Activated B cell treated with CpG ODN at 0.5 μM for 24 hours (primary cell): Measurements from ENCODE around the gene RGS4. TPM values are rescaled to one million over a fixed set of nuclear protein-coding genes. Genes with fewer than 3 reads are reported as not detected.

Experiments used
- ATAC-seq: fragments of 200-7000 bp; cut with Tn5 transposase; one replicate; pipeline ENCODE4 v1.10.0; 2021; ENCODE audit warnings: low read depth, mild to moderate bottlenecking, moderate library complexity
- CTCF ChIA-PET: fragments of 350-600 bp; sonication (Branson Sonifier 250); formaldehyde crosslinking; loops from one replicate; lab custom pipeline; 2021; ENCODE audit warnings: antibody characterized with exemption; lab: Charles Lee
- POLR2A ChIA-PET: fragments of 350-600 bp; sonication (Branson Sonifier 250); formaldehyde crosslinking; loops from one replicate; lab custom pipeline; 2021; ENCODE audit warnings: antibody characterized with exemption; lab: Charles Lee
- DNase-seq: peaks from one replicate; pipeline ENCODE4 v3.0.0; 2022
- H3K27ac Mint-ChIP-seq: one replicate; pipeline ENCODE4 v1.8.0; 2020; ENCODE audit warnings: mixed read lengths
- H3K27me3 Mint-ChIP-seq: one replicate; pipeline ENCODE4 v1.8.0; 2021; ENCODE audit warnings: mixed read lengths
- H3K36me3 Mint-ChIP-seq: one replicate; pipeline ENCODE4 v1.8.0; 2021; ENCODE audit warnings: low read depth, mixed read lengths
- H3K4me1 Mint-ChIP-seq: one replicate; pipeline ENCODE4 v1.8.0; 2021; ENCODE audit warnings: mixed read lengths
- H3K4me3 Mint-ChIP-seq: one replicate; pipeline ENCODE4 v1.8.0; 2020; ENCODE audit warnings: mild to moderate bottlenecking, mixed read lengths
- H3K9me3 Mint-ChIP-seq: one replicate; pipeline ENCODE4 v1.8.0; 2020; ENCODE audit warnings: mixed read lengths
- intact Hi-C: fragments of 100-400 bp; cut with micrococcal nuclease; formaldehyde crosslinking; loops from one replicate; pipeline ENCODE4 v1.15.1; 2024
- total RNA-seq: library from RNA; stranded (reverse); gene quantifications from 2 replicates; pipeline ENCODE4 v1.2.3, GENCODE V29; 2022
- TF ChIP-seq, protein P1 (sequence below): fragments of 200-600 bp; IDR thresholded peaks from one replicate; pipeline ENCODE4 v1.8.0; 2022; ENCODE audit warnings: antibody characterized with exemption, mild to moderate bottlenecking

The RGS4 gene
- total RNA-seq, 1 donor from 2014 or later = not detected

DNA sequence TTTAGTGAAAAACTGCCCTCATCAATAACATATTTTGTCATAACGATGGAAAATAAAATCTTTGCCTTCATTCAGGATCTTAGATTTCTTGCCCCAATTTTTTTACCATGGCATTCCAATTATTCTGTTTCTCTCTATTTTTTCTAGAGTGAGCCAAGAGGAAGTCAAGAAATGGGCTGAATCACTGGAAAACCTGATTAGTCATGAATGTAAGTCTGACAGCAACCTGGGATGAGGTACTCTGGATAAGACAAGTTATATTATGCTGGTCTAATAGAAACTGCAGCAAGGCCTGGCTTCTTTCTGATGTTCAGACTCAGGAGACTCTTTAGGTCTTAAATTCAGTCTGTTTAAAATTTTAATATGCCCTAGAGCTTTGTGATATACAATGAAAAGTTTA is 3.5 kb downstream of the RGS4 start:
- POLR2A ChIA-PET = no interaction called here
- Mint-ChIP-seq H3K36me3 (no peaks in the 10 kb centered on the region), H3K9me3 (no peaks in the 10 kb centered on the region), H3K4me1 (no peaks in the 10 kb centered on the region), H3K27me3 (peaks cover 37% of the 10 kb centered on the region), H3K4me3 (no peak overlapping the region), H3K27ac (no peak overlapping the region)
- TF ChIP-seq, protein P1, sequence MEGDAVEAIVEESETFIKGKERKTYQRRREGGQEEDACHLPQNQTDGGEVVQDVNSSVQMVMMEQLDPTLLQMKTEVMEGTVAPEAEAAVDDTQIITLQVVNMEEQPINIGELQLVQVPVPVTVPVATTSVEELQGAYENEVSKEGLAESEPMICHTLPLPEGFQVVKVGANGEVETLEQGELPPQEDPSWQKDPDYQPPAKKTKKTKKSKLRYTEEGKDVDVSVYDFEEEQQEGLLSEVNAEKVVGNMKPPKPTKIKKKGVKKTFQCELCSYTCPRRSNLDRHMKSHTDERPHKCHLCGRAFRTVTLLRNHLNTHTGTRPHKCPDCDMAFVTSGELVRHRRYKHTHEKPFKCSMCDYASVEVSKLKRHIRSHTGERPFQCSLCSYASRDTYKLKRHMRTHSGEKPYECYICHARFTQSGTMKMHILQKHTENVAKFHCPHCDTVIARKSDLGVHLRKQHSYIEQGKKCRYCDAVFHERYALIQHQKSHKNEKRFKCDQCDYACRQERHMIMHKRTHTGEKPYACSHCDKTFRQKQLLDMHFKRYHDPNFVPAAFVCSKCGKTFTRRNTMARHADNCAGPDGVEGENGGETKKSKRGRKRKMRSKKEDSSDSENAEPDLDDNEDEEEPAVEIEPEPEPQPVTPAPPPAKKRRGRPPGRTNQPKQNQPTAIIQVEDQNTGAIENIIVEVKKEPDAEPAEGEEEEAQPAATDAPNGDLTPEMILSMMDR = no peak
- ATAC-seq (no peak), DNase-seq (no peak)
- CTCF ChIA-PET = interaction anchor here (2.5 kb wide), 1 partner anchor 243 kb away, joined by 17 read pairs; no protein-coding TSS in a partner anchor
- intact Hi-C loops = no loop called here

DNA sequence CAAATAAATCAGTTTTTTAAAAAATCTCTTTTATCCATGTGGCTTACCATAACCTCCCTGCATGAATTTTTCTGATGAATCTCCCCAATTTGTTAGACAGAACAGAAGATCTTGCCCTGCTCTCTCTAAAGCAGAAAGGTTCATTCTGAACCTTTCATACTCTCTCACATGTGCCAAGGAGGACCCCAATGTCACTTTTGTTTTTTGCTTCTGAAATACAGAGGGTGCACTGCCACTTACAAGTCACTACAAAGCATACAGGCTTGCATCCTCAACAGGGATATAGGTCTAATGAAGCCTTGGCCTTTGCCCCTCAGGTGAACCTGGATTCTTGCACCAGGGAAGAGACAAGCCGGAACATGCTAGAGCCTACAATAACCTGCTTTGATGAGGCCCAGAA is 4.8 kb downstream of the RGS4 start:
- H3K9me3 Mint-ChIP-seq = no peaks in the 10 kb centered on the region
- H3K27ac Mint-ChIP-seq = no peak overlapping the region
- H3K27me3 Mint-ChIP-seq = peaks cover 25% of the 10 kb centered on the region
- DNase-seq (no peak), ATAC-seq (no peak)
- H3K4me1 Mint-ChIP-seq = no peaks in the 10 kb centered on the region
- no peaks in the 10 kb centered on the region for H3K36me3 Mint-ChIP-seq
- no peak overlapping the region for H3K4me3 Mint-ChIP-seq
- CTCF ChIA-PET = no interaction called here
- POLR2A ChIA-PET = no interaction called here
- TF ChIP-seq, protein P1 = no peak
- intact Hi-C loops = no loop called here

DNA sequence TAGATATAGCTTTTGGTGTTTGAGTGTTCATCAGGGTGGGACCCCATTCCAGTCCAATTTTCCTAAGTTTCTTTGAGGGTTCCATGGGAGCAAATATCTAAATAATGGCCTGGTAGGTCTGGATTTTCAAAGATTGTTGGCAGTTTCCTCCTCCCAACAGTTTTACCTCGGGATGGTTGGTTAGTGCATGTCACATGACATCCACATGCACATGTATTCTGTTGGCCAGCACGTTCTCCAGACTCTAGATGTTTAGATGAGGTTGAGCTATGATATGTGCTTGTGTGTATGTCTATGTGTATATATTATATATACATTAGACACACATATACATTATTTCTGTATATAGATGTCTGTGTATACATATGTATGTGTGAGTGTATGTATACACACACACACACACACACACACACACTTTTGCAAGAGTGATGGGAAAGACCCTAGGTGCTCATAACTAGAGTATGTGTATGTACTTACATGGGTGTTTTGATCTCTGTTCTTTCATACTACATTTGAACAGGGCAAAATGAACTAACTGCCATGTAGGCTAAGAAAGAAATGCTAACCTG is 5.6 kb downstream of the RGS4 start:
- intact Hi-C loops = no loop called here
- TF ChIP-seq, protein P1 = no peak
- POLR2A ChIA-PET = no interaction called here

DNA sequence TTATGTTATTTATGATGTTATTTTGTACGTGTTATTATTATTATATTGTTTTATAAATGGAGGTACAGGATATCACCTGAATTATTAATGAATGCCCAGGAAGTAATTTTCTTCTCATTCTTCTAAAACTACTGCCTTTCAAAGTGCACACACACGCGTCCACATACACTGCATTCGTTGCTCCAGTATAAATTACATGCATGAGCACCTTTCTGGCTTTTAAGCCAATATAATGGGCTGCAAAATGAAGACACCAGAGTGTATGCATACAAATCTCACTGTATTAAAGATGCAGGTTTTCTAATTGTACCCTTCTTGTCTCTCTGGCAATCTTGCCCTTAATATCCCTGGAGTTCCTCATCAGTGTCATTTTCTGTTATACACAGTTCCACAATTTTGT is 6.9 kb downstream of the RGS4 start:
- no peak overlapping the region for H3K27ac Mint-ChIP-seq
- no peaks in the 10 kb centered on the region for H3K9me3 Mint-ChIP-seq
- TF ChIP-seq, protein P1 = no peak
- no peaks in the 10 kb centered on the region for H3K4me1 Mint-ChIP-seq
- H3K36me3 Mint-ChIP-seq = no peaks in the 10 kb centered on the region
- H3K27me3 Mint-ChIP-seq = peaks cover 13% of the 10 kb centered on the region
- intact Hi-C loops = no loop called here
- ChIA-PET POLR2A (no interaction called here), CTCF (no interaction called here)
- DNase-seq (no peak), ATAC-seq (no peak)
- no peak overlapping the region for H3K4me3 Mint-ChIP-seq

More for the DNA sequence above, 5.6 kb downstream of the RGS4 start:
- ATAC-seq (no peak), DNase-seq (no peak)
- H3K27me3 Mint-ChIP-seq = peaks cover 18% of the 10 kb centered on the region
- no peaks in the 10 kb centered on the region for H3K36me3 Mint-ChIP-seq
- no peaks in the 10 kb centered on the region for H3K4me1 Mint-ChIP-seq
- no peak overlapping the region for H3K27ac Mint-ChIP-seq
- H3K4me3 Mint-ChIP-seq = no peak overlapping the region
- CTCF ChIA-PET = no interaction called here
- H3K9me3 Mint-ChIP-seq = no peaks in the 10 kb centered on the region

DNA sequence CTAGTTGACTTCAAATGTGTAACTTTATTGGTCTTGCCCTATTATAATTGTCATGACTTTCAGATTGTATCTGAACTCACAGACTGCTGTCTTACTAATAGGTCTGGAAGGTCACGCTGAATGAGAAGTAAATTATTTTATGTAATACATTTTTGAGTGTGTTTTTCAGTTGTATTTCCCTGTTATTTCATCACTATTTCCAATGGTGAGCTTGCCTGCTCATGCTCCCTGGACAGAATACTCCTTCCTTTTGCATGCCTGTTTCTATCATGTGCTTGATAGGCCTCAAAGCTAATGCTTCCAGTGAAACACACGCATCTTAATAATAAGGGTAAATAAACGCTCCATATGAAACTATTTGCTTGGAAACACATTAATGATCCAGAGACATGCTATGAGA is 7.3 kb downstream of the RGS4 start:
- ATAC-seq (no peak), DNase-seq (no peak)
- TF ChIP-seq, protein P1 = no peak
- no peaks in the 10 kb centered on the region for H3K4me1 Mint-ChIP-seq
- H3K9me3 Mint-ChIP-seq = no peaks in the 10 kb centered on the region
- ChIA-PET POLR2A (no interaction called here), CTCF (no interaction called here)
- peaks cover 12% of the 10 kb centered on the region for H3K27me3 Mint-ChIP-seq
- no peak overlapping the region for H3K27ac Mint-ChIP-seq
- no peaks in the 10 kb centered on the region for H3K36me3 Mint-ChIP-seq
- no peak overlapping the region for H3K4me3 Mint-ChIP-seq
- intact Hi-C loops = no loop called here
